Bone marrow (tissue), 2 donors: ENCODE measurements around the gene ZNF407.
"Not testable (repeated sequence)": the region's sequence is repeated elsewhere in the genome, so short reads cannot be mapped to it uniquely, and the experiment has no call there.

Source experiments
- DNase-seq, 2 donors: peaks; one replicate each; lab custom pipeline; 2025; lab: John Stamatoyannopoulos, UW

ZNF407 gene

DNA sequence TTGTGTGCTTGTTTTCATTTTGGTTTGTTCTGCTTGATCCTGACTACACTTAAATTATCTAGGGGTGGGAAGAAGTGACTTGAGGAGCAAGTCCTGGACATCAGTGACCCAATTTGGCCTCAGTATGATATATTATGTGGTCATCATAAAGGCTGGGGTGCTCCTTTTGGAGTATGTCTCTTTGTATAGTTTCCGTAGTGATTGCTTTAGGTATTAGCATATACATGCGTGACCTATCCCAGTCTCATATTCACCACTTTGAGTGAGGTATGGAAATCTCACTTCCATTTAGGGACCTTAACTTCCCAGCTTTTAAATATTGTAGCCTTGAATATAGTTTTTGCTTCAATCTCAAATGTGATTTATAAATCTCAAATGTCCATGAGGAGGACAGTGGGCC, 370.3 kb downstream of the ZNF407 start:
- no peak for DNase-seq

DNA sequence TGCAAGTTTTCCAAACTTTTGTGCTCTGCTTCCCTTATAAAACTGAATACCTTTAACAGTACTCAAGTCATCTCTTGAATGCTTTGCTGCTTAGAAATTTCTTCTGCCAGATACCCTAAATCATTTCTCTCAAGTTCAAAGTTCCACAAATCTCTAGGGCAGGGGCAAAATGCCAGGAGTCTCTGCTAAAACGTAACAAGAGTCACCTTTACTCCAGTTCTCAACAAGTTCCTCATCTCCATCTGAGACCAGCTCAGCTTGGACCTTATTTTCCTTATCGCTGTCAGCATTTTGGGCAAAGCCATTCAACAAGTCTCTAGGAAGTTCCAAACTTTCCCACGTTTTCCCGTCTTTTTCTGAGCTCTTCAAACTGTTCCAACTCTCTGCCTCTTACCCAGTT, 373.7 kb downstream of the ZNF407 start:
- not testable (repeated sequence) for DNase-seq

- not testable (repeated sequence) for DNase-seq
Observed at GRCh38 chr18:74971776-74972175, 374.1 kb downstream of the ZNF407 start.

DNA sequence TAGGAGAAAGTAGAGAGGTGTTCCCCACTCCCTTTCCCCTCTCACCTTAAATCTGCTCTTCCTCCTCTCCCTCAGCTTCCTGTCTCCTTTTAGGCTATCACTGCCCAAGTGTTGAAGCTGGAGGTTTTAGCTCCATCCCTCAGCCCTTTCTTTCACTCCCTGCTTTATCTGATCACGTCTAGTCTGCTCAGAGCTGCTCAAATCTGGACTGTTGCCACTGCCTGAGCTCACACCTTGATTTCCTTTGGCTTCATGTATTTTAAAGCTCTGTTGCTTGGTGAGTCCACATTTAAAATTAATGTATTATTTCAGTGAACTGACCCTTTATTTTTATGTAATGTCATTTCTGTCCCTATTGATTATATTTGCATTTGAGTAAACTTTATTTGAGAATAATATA, 374.7 kb downstream of the ZNF407 start:
- no peak for DNase-seq

GRCh38 chr18:74975001-74975400, 377.3 kb downstream of the ZNF407 start:
- DNase-seq = no peak

DNA sequence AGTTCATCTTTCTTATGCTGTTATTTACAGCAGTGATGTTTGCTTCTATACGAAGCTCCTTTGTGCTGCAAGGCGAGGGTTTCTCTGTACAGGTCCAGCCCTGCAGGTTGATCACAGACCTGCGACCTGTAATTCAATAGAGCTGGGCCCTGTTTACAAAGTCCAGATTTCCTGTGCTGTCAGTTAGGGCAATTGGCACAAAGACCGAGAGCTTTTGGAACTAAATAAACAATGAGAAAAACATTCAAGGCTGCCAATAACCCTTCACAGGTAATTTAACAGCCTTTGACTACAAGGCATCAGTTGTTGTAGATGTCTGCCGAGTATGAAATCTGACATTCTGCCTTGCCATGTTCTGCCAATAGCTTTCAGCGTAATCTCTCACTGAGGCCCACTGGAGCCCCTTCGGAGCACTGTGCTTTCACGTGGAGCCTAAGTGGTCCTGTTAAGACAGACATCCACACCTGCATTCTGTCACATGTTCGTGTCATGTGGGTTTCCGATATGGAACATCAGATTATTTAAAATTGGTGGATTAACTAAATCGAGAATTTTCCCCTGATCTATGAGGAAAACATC, 378.8 kb downstream of the ZNF407 start:
- DNase-seq = no peak

GRCh38 chr18:74977041-74977440, 379.4 kb downstream of the ZNF407 start:
- no peak for DNase-seq

GRCh38 chr18:74980669-74981068, 383.0 kb downstream of the ZNF407 start:
- no peak for DNase-seq

DNA sequence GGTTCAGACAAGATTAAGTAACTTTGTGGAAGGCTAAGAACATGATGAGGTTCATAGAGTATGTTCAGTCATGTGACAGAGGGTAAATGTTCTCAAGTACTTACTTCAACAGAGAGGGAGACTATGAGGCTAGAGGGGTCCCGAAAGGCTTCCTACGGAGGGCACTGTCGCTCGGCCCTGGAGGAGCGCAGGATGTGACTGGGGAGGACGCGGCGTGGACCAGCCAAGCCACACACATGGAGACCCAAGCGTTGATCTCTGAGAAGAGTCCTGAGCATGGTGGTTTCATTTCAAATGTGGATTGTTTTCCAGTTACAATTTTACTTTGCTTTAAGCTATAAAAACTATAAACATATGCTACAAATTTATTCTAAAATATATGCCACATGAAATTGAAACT, 383.8 kb downstream of the ZNF407 start:
- DNase-seq = no peak

DNA sequence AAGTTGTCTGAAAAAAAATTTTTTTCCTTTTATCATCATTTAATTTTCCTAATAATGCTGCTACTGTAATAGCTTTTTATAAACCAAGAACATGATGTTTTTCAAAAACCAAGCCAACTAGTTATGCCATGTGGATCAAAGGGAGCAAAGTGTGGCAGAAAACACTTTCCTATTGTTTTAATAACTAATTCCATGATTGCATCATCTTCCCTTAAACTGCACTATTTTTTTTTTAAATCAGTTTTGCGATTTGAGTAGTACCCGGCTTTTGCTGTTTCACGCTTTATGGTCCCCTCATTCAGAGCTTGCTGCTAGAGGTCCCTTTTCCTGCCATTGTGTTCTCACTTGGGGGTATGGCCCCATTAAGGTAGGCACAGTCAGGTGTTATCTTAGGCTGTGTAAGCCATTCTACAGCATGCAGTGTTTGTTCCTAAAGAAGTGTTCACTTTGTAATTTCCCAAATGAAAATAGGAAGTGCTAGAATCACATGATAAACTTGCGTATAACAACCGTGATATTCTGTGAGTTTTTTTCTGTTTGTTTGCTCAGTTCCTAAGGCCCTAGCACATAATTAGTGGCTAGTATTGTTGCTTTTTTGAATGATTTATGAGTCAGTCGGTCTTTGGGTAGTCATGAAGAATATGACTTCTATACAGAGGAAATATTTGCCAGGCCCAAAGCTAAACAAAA, 385.4 kb downstream of the ZNF407 start:
- no peak for DNase-seq

GRCh38 chr18:74989134-74989533, 391.5 kb downstream of the ZNF407 start:
- DNase-seq = no peak

DNA sequence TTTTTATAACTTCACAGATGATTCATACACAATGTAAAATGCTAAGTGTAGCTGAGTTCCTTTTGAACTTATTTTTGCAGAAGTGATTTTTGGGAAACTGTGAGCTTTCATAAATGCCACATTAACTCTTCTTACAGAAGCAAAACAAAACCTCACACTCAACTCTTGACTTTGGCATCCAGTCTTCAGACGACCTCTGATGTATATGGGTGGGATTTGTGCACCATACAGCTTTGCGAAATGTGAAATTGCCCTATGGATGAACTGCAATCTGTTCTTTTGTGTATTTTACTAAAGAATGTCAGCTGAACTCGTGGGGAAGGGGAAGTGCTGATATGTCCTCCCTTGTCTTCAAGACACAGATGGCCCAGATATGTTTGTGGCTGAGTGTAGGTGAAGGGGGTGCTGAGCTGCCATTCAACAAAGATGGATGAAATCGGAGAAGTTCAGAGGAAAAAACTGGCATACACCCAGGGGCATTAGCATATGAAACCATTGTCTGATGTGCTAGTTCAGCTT, 393.0 kb downstream of the ZNF407 start:
- peak in 1 of 2 donors; percentile 62 for DNase-seq

DNA sequence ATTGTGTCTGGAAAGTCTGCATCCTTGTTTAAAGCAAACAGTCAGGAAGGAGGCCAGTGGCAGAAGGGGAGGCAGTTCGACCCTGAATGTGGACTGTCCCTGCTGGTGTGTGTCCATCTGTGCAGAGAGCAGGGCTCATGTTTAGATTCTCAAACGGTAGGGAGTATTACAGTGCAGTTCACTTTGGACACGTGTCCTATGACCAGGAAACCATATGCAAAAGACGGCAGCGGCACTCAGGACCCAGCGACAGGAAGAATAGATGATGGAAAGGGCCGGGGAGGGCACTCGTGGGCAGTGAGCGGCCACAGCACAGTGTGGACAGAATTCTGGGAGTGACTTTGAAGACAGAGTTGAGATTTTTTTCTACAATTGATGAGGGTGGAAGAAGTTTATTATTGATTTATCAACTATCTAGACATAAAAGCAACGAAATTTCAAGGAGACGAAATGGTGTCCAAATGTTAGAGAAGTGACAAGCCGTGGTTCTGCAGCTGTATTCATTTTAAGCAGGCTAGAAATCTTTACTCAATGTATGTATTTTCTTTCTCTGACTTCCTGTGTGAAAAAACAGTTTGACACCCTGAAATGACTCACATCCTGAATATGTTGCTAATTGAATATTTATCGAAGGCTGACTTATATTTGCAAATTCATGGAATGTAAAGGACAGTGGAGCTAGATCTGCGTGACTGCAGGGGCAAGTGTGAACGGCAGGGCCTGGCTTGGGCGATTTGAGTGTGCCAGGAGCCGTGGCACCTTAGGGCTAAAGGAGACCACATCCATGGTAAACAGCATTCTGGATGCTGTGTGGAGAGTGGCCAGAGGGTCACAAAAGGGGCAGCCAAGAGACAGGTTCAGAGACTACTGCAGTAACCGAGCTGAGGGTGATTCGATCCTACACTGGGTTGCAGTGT, 397.1 kb downstream of the ZNF407 start:
- DNase-seq = no peak

DNA sequence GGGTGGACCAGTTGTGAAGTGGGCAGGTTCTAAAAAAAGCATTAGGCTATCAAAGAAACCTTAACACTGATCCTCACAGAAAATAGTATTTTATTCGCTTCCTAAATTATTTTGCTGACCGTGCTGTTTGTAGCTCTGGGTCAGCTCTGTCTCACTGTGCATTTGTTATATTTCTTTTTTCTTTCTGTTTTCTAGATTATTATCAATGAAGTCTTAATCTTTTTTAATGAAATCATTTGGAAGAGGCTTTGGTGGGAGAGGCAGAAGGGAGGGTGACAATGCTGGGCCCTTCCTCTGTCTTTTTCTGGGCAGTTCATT, 397.7 kb downstream of the ZNF407 start:
- DNase-seq = no peak

GRCh38 chr18:74996055-74996454, 398.4 kb downstream of the ZNF407 start:
- no peak for DNase-seq

DNA sequence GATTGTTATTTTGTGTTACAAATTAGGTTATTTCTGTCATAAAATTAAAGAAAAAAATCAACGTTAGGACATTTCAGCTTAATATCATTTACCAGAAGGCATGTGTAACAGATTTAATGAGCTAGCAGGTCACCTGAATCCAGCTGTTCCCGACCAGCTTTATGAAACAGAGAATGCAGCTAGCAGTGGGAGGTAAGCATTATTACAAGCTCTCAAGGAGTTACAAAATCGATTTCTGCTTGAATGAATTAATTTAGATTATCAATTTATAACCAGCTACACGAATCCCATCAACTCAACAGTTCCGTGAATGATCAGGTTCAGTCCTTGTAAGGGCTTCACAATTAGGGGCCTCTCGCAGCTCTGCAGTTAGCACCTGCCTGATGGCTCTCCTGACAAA, 399.3 kb downstream of the ZNF407 start:
- DNase-seq = no peak

DNA sequence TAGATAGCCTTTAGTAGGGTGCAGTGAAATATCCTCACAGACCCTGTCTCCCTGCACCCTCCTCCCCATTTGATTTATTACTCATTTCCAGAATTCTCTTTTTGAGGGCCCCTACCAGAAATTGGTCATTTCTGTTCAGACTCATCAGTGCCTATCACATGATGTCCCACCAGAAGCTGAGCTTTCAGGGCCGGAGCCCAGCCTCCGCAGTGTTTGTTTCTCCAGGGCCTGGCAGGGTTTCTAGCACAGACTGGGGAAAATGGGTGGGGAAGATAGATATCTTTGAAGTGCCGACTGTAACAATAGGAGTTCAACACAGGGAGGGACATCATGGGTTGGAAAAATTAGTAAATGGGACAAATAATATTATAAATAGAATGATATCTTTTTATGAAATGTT, 403.2 kb downstream of the ZNF407 start:
- DNase-seq = no peak

DNA sequence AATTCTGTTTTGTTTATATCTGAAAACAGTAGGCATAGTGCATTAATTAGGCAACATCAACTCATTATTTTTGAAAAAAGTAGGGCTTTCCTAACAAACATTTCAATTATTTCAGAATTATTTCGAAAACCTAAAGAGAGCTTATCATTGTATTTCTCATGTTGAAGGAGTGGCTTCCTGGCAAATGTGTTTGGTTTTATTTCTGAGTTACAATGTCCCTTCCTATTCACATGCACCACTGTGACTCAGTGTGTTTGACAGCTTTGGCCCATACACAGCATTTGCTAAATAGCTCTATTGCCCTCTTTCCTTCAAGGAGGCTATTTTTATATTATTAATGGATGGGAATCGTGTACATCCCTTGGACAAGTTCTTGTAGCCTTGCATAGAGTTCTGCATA, 405.4 kb downstream of the ZNF407 start:
- no peak for DNase-seq

GRCh38 chr18:75003764-75004690, 406.4 kb downstream of the ZNF407 start:
- no peak for DNase-seq

- no peak for DNase-seq
Observed at GRCh38 chr18:75005626-75006025, 408.0 kb downstream of the ZNF407 start.

DNA sequence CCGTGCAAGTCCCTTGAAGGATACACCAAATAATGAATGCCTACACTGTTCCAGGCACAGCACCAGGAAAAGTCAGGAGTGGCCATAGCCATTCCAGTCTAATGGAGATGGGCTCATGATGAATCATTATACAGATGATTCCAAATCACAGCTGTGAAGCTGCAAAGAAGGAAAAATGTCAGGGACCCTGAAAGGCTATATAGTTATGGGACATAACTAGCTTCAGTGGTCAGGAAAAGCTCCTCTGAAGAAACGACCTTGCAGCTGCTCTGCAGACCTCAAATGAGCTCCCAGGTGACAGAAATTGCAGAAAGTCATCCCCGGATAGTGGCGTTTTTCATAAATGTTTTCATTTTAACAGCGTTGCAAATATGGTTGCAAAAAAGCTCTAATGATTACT, 410.5 kb downstream of the ZNF407 start:
- DNase-seq = no peak

GRCh38 chr18:75009296-75009695, 411.6 kb downstream of the ZNF407 start:
- DNase-seq = no peak
